ENCODE results near the gene ELOVL1.

The ELOVL1 gene

GRCh38 chr1:43352881-43353280 is 14.9 kb downstream of the ELOVL1 start:
- DNase-seq: no peak

- no peak for DNase-seq
These were observed 15.5 kb downstream of the ELOVL1 start for GRCh38 chr1:43352351-43352705.

GRCh38 chr1:43351421-43352350 is 16.1 kb downstream of the ELOVL1 start:
- DNase-seq: no peak

GRCh38 chr1:43350976-43351375 is 16.8 kb downstream of the ELOVL1 start:
- DNase-seq: no peak

- DNase-seq: peak; percentile 54
These were observed 18.1 kb downstream of the ELOVL1 start for GRCh38 chr1:43349594-43350306.

GRCh38 chr1:43348809-43349593 is 18.8 kb downstream of the ELOVL1 start:
- DNase-seq: peak; percentile 94

GRCh38 chr1:43348343-43348808 is 19.4 kb downstream of the ELOVL1 start:
- peak; percentile 90 for DNase-seq

GRCh38 chr1:43346636-43347035 is 21.2 kb downstream of the ELOVL1 start:
- no peak for DNase-seq

GRCh38 chr1:43345120-43345519 is 22.7 kb downstream of the ELOVL1 start:
- no peak for DNase-seq

- DNase-seq: no peak
These were observed 23.5 kb downstream of the ELOVL1 start for GRCh38 chr1:43344267-43344850.

GRCh38 chr1:43340559-43340958 is 27.3 kb downstream of the ELOVL1 start:
- no peak for DNase-seq

- DNase-seq: no peak
These were observed 28.1 kb downstream of the ELOVL1 start for GRCh38 chr1:43339584-43340232.

- DNase-seq: no peak
These were observed 29.8 kb downstream of the ELOVL1 start for GRCh38 chr1:43338001-43338400.

- DNase-seq: no peak
These were observed 30.2 kb downstream of the ELOVL1 start, which contains the start of gene MPL for GRCh38 chr1:43337588-43337987. Gene MPL, plus strand, starts transcription at chr1:43337818. Its CDS starts 31 bp downstream, at chr1:43337849.

- no peak for DNase-seq
These were observed 33.2 kb downstream of the ELOVL1 start for GRCh38 chr1:43334453-43335205.

- no peak for DNase-seq
These were observed 36.1 kb downstream of the ELOVL1 start for GRCh38 chr1:43331688-43332087.

GRCh38 chr1:43329995-43330751 is 37.6 kb downstream of the ELOVL1 start:
- no peak for DNase-seq

GRCh38 chr1:43327549-43328292 is 40.1 kb downstream of the ELOVL1 start:
- DNase-seq: no peak

GRCh38 chr1:43325381-43325780 is 42.4 kb downstream of the ELOVL1 start:
- DNase-seq: no peak

- DNase-seq: no peak
These were observed 43.0 kb downstream of the ELOVL1 start for GRCh38 chr1:43324810-43325209.
